HFF-Myc (cell line): ENCODE measurements around the gene FOXF1.

Source experiments
- DNase-seq: peaks from one replicate; pipeline ENCODE4 v3.0.0-alpha.2; 2011; ENCODE audit warnings: low read depth; ENCODE audit errors: extremely low read depth
- H3K4me3 ChIP-seq: replicated peaks from 2 replicates; pipeline ENCODE4 v1.5.1; 2011; ENCODE audit warnings: low read depth, mild to moderate bottlenecking, control low read depth, low read length
- TF ChIP-seq, protein P1 (sequence below): IDR thresholded peaks from 2 replicates; pipeline ENCODE4 v1.5.1; 2012; ENCODE audit warnings: mild to moderate bottlenecking, low read depth, low read length, control low read depth; ENCODE audit errors: missing control alignments

FOXF1 gene

DNA sequence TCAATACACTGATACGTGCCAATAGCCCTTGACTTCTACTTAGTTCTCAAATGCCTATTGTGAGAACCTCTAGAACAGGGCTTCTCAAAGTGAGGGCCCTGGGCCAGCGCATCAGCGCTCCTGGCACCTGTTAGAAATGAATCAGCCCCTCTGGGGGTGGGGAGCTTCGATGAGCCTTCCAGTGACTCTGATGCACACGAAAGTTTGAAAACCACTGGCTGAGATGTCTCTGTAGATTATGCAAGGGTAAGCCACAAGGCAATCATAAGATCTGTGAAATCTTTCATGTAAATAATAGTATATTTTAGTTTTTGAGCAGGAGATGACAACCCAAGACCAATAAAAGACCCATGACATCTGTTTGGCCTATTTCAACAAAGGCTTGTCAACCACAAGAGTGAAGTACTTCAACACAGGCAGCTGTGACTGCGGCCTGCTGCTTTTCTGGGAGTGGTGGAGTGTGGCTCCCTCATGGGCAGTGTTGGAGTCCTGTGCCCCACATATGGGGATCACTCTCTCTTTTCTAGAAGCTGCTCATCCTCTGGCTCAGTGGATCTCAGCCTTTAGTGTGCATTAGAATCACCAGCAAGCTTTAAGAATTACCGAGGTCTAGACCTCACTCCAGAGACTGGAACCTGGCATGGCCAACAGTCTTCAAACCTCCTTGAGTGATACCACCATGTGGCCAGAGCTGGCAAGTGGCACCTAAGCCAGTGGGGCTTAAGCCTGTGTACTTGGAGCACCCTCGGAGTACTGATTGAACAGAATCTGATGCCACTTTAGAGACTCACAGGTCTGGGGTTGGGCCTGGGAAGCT is 39.0 kb downstream of the FOXF1 start:
- TF ChIP-seq, protein P1, sequence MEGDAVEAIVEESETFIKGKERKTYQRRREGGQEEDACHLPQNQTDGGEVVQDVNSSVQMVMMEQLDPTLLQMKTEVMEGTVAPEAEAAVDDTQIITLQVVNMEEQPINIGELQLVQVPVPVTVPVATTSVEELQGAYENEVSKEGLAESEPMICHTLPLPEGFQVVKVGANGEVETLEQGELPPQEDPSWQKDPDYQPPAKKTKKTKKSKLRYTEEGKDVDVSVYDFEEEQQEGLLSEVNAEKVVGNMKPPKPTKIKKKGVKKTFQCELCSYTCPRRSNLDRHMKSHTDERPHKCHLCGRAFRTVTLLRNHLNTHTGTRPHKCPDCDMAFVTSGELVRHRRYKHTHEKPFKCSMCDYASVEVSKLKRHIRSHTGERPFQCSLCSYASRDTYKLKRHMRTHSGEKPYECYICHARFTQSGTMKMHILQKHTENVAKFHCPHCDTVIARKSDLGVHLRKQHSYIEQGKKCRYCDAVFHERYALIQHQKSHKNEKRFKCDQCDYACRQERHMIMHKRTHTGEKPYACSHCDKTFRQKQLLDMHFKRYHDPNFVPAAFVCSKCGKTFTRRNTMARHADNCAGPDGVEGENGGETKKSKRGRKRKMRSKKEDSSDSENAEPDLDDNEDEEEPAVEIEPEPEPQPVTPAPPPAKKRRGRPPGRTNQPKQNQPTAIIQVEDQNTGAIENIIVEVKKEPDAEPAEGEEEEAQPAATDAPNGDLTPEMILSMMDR = no peak
- DNase-seq = no peak

DNA sequence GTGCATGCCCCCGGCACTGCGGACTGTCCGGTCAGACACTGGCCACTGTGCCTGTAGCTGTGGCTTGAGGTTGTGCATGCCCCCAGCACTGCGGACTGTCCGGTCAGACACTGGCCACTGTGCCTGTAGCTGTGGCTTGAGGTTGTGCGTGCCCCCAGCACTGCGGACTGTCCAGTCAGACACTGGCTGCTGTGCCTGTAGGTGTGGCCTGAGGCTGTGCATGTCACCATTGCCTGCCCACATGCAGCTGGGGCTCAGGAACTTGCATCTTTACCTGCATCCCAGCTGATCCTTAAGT is 39.5 kb downstream of the FOXF1 start:
- no peak overlapping the region for H3K4me3 ChIP-seq
- TF ChIP-seq, protein P1 = no peak
- no peak for DNase-seq

More for the DNA sequence above, 39.0 kb downstream of the FOXF1 start:
- H3K4me3 ChIP-seq = no peak overlapping the region

DNA sequence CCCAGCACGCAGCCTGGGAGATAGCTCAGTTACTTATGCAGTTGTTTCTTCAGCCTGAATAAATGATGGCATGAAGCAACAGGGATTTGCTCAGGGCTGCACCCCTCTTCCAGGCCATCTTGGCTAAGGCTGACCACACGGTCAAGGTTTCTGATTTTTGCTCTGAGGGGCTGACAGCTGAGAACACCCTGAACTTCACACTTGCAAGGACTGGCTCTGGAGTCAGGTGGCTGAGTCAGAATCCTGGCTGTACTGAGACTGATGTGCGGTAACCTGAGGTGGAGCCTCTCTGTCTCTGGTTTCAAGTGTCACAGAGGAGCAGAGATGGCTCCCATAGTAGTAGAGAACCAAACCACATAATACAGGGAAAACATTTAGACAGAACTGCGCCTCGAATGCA is 40.0 kb downstream of the FOXF1 start:
- DNase-seq = no peak
- H3K4me3 ChIP-seq = no peak overlapping the region
- TF ChIP-seq, protein P1 = no peak

DNA sequence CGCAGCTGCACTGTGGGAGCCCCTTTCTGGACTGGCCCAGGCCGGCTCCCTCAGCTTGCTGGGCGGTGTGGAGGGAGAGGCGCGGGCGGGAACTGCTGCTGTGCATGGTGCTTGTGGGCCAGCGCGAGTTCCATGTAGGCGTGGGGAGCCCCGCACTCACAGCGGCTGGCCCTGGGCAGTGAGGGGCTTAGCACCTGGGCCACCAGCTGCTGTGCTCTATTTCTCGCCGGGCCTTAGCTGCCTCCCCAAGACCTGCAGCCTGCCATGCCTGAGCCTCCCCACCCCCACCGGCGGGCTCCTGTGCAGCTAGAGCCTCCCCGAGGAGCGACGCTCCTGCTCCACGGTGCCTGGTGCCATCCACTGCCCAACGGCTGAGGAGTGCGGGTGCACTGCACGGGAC is 43.0 kb downstream of the FOXF1 start:
- TF ChIP-seq, protein P1 = no peak
- H3K4me3 ChIP-seq = no peak overlapping the region
- DNase-seq = no peak

DNA sequence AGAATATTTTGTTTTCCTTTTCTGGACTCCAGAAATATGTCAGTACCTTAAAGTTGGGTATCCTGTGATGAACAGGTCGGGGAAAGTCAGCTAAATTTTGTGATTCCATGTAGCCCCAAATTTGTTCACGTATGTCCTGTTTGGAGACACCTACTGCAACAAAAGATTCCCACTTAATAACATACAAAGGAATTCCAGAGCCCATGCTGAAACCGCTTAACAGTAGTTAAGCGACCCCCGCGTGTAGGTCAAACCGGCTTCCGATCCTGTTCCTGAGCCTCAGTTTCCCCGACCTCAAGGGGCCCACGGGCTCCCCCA is 44.2 kb downstream of the FOXF1 start:
- TF ChIP-seq, protein P1 = no peak
- DNase-seq = no peak
- peak overlapping the region; percentile 92 for H3K4me3 ChIP-seq

DNA sequence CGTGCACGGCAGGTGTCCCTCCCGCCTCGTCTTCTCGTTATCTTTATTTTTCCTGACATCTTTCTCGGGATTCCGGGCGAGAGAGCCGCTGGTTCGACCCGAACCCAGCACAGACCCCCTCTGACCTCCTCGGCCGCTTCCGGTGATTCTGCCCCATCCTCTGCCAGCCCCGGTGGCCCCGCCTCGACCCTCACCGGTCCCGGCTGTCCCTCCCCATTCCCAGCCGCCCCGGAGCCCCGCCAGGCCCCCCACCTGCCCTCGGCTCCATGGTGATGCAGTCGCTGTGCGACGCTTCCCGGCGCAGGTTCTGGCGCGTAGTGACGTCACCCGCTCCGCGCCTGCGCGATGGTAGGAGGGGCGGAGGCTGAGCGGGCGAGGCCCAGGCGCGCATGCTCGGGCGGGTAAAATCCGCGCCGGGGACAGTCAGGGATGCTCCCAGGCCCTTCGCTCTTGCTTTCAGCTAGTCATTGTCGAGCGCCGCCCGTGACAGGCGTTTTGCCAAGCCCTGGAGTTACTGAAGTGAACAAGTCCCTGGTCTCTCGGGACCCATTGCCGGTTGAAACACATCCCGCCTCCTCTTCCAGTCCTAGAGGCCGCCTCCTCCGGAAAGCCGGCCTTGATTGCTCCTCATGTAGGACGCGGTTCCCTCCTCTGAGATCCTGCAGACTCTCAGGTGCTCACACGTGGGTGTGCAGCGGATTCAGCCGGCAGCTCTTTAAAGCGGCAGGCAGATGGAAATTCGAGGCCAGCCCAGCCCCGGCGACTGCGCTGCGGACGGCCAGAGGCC is 44.8 kb downstream of the FOXF1 start, which contains the start of gene MTHFSD:
MTHFSD (minus strand) TSS at position 319 of the 787 bp plus-strand sequence; CDS start at position 268, 51 bp downstream.
- H3K4me3 ChIP-seq = peak within 1 kb of the TSS; percentile 92
- DNase-seq = peak; percentile 73
- TF ChIP-seq, protein P1 = no peak
